SH-SY5Y (cell line): ENCODE data around the gene SEC23B.
A peak's percentile ranks its signal among the peaks of the same experiment; 100 is the strongest.

Experiments used
- GATA2 ChIP-seq: IDR thresholded peaks from 2 replicates; pipeline ENCODE4 v1.6.1; 2011; ENCODE audit warnings: mild to moderate bottlenecking, low read depth, low read length
- GATA3 ChIP-seq: IDR thresholded peaks from 2 replicates; pipeline ENCODE4 v1.6.1; 2011; ENCODE audit warnings: low read depth, mild to moderate bottlenecking, low read length, moderate library complexity

Gene SEC23B

DNA sequence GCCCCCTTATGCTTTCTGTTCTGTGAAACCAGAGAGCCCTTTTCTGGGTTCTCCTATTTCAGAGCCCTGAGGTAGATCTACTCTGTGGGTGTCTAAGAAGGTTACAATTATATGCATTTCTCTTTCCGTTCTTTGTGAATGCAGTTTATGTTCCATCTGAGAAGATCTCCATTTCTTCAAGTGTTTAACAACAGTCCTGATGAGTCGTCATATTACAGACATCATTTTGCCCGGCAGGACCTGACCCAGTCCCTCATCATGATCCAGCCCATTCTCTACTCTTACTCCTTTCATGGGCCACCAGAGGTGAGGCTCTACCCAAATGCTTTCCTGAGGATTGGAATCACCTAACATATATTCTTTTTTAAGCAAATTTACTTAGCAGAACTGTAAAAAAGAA, 40.7 kb downstream of the SEC23B start:
- TF ChIP-seq GATA2 (no peak), GATA3 (no peak)

DNA sequence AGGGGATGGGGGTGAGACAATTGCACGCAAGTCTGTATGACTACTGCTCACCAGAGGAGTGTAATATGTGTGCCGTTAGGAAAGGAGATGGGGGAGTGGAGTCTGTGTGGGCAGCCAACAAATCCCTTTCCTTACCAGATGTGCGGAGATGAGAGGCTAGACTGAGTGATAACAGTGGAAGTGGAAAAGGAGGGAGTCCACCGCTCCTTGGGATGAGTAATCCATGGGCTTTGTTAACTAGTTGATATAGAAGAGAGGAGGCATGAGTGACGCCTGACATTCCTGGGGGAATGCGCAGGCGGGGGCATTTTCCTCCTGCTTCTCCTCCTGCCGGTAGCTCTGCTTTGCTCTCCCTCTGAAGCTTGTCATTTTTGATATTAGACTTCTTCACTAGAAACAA, 46.0 kb downstream of the SEC23B start:
- TF ChIP-seq GATA3 (no peak), GATA2 (no peak)

GRCh38 chr20:18566892-18567738, 59.4 kb downstream of the SEC23B start, which contains the start of gene SMIM26:
TSS of gene SMIM26 (plus strand) at chr20:18567432. CDS start at chr20:18567479, 47 bp downstream.
- TF ChIP-seq GATA3 (no peak), GATA2 (no peak)

DNA sequence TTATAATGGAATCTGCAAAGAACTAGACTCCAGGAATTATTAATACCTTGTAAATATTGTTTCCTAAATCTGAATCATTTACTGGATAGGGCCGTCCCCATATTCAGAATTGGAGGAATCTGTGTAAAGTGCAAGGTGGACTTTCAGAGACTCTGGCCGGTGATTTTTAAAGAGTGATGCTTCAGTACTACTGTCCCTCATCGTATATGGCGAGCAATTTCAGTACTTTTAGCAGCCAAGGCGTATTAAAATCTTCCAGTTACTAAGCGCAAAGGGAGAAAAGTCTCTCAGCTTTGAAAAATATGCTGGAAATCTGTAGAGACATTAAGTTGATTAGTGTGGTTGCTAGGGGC, 60.0 kb downstream of the SEC23B start:
- no peak for TF ChIP-seq GATA2
- TF ChIP-seq GATA3: no peak

DNA sequence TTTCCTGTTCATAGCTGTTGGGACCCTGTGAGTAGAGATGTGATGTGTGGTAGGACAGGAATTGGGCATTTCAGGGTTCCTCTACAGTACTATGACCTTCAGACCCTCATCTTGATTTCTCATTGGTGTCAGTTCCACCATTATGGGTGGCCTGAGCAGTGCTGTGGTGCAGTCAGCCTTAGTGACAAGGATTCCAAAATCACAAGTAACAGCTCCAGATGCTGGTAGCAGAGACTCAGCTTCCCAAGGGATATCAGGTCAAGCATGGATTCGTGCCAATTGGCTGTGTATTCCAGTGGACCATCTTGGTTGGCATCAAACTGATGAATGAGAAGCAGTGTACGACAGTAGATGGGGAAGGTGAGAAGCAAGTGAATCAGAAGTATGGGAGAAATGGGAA, 63.3 kb downstream of the SEC23B start:
- TF ChIP-seq GATA3 (no peak), GATA2 (no peak)

DNA sequence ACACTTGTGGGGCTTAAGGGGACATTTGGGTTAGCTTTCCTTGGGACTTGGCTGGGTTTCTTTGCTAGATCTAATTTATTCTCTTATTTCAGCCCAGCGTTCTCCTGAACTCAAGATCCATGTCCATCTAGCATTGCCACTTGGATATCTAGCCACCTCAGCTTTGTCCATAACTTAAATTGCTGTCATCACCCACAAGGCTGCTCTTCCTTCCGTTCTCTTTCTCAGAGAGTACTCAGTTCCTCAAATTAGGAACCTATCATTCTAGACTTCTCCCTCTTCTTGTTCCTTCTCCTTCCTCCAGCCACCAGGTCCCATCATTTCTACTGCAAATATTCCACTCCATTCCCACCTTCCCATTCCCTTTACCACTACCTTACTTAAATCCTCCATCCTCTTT, 63.8 kb downstream of the SEC23B start:
- TF ChIP-seq GATA3 (no peak), GATA2 (no peak)

GRCh38 chr20:18577942-18578341, 70.2 kb downstream of the SEC23B start:
- no peak for TF ChIP-seq GATA2
- no peak for TF ChIP-seq GATA3

DNA sequence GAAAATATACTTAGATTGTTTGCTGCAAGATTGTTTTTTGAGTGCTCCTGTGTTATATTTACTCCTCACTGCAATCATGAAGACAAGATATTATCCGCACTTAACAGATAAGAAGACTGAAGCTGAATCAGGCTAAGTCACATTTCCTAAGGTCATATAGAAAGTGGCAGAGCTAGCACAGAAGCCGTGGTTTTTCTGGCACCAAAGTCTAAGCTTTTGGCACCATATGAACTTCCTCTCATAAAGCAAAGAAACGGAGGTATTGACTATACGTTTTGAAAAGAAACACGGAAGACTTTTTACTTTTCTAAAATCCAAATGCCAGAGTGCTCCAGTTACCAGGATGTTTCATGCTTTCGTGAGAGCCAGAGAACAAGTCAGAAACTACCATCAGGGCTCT, 70.8 kb downstream of the SEC23B start:
- no peak for TF ChIP-seq GATA3
- no peak for TF ChIP-seq GATA2

DNA sequence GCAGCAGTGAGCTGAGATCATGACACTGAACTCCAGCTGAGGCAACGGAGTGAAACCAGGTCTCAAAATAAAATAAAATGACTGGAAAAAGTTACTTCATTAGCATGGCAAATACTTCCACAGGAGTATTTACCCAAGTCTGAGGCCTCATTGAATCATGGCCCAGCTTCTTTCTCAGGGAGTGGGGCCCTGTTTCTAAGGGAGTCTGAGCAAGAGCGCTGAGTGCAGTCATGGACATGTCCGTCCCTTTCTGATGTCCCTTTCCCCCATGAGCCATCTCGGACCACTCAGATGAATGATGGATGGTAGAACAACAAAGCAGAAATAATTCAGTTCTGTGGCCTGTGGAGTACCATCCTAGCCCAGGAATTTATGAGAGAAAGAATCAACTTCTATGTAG, 72.3 kb downstream of the SEC23B start:
- TF ChIP-seq GATA3 (no peak), GATA2 (no peak)

- TF ChIP-seq GATA2: no peak
- TF ChIP-seq GATA3: no peak
These were observed 77.4 kb downstream of the SEC23B start for GRCh38 chr20:18585134-18585533.

- TF ChIP-seq GATA3 (no peak), GATA2 (no peak)
These were observed 80.2 kb downstream of the SEC23B start, which contains the start of gene DTD1 for GRCh38 chr20:18587665-18588573. TSS of gene DTD1 (plus strand) at chr20:18588054. CDS start at chr20:18588073, 19 bp downstream.

GRCh38 chr20:18588574-18588933, 80.8 kb downstream of the SEC23B start:
- TF ChIP-seq GATA3 (no peak), GATA2 (peak; percentile 31; the same call in 1 of the 2 replicates)

GRCh38 chr20:18589941-18590674, 82.4 kb downstream of the SEC23B start:
- TF ChIP-seq GATA2 (no peak), GATA3 (no peak)

GRCh38 chr20:18596270-18596669, 88.5 kb downstream of the SEC23B start:
- TF ChIP-seq GATA3 (no peak), GATA2 (no peak)
